Cortex of kidney (tissue), 1 donor: Measurements from ENCODE around the gene CCDC86.

Source experiments
- DNase-seq: peaks from one replicate; lab custom pipeline; 2025; lab: John Stamatoyannopoulos, UW

CCDC86 gene

GRCh38 chr11:60868682-60869450 is 27.0 kb downstream of the CCDC86 start:
- DNase-seq, result no peak

- no peak for DNase-seq
Measured at GRCh38 chr11:60869451-60869825, 27.5 kb downstream of the CCDC86 start.

GRCh38 chr11:60870276-60870675 is 28.4 kb downstream of the CCDC86 start:
- no peak for DNase-seq

GRCh38 chr11:60870733-60871377 is 28.9 kb downstream of the CCDC86 start:
- no peak for DNase-seq

- no peak for DNase-seq
Measured at GRCh38 chr11:60871378-60872061, 29.6 kb downstream of the CCDC86 start.

GRCh38 chr11:60872124-60872960 is 30.4 kb downstream of the CCDC86 start:
- no peak for DNase-seq

GRCh38 chr11:60872961-60873524 is 31.1 kb downstream of the CCDC86 start:
- no peak for DNase-seq

- DNase-seq, result no peak
Measured at GRCh38 chr11:60873533-60873932, 31.6 kb downstream of the CCDC86 start.

- DNase-seq, result no peak
Measured at GRCh38 chr11:60874421-60875365, 32.8 kb downstream of the CCDC86 start.

GRCh38 chr11:60875366-60876167 is 33.7 kb downstream of the CCDC86 start:
- DNase-seq, result no peak

GRCh38 chr11:60876168-60876485 is 34.2 kb downstream of the CCDC86 start:
- DNase-seq, result no peak

- no peak for DNase-seq
Measured at GRCh38 chr11:60878245-60879101, 36.6 kb downstream of the CCDC86 start.

GRCh38 chr11:60879104-60879503 is 37.2 kb downstream of the CCDC86 start:
- DNase-seq, result no peak

- no peak for DNase-seq
Measured at GRCh38 chr11:60879971-60880588, 38.2 kb downstream of the CCDC86 start.

- DNase-seq, result no peak
Measured at GRCh38 chr11:60880643-60881282, 38.9 kb downstream of the CCDC86 start.

GRCh38 chr11:60887556-60887955 is 45.6 kb downstream of the CCDC86 start:
- no peak for DNase-seq

- no peak for DNase-seq
Measured at GRCh38 chr11:60889869-60890311, 48.0 kb downstream of the CCDC86 start.

GRCh38 chr11:60890696-60891095 is 48.8 kb downstream of the CCDC86 start:
- no peak for DNase-seq
